Smooth muscle cell (in vitro differentiated cells): ENCODE results near the gene MED15. TPM values are rescaled to one million over a fixed set of nuclear protein-coding genes. Genes with fewer than 3 reads are reported as not detected.

ENCODE experiments used
- DNase-seq: peaks from one replicate; lab custom pipeline; 2025; ENCODE audit not compliant: unreplicated experiment; lab: John Stamatoyannopoulos, UW
- H2AFZ ChIP-seq: fragments of 200-600 bp; sonication (generic); 2 replicates; pipeline ENCODE4 v1.6.0; 2016; ENCODE audit warnings: antibody characterized with exemption, low read depth, mild to moderate bottlenecking
- H3F3A ChIP-seq: fragments of 200-600 bp; sonication (generic); 2 replicates; pipeline ENCODE4 v1.6.0; 2017; ENCODE audit warnings: antibody characterized with exemption, low read depth
- H3K27ac ChIP-seq: fragments of 200-600 bp; sonication (generic); 2 replicates; pipeline ENCODE4 v1.5.1; 2016; ENCODE audit warnings: low read depth, mild to moderate bottlenecking
- H3K27me3 ChIP-seq: fragments of 200-600 bp; sonication (generic); 2 replicates; pipeline ENCODE4 v1.6.1; 2016; ENCODE audit warnings: low read depth, mild to moderate bottlenecking
- H3K36me3 ChIP-seq: fragments of 200-600 bp; sonication (generic); 2 replicates; pipeline ENCODE4 v1.5.1; 2016; ENCODE audit warnings: low read depth
- H3K4me1 ChIP-seq: fragments of 200-600 bp; sonication (generic); 2 replicates; pipeline ENCODE4 v1.5.1; 2016; ENCODE audit warnings: low read depth
- H3K4me2 ChIP-seq: fragments of 200-600 bp; sonication (generic); 2 replicates; pipeline ENCODE4 v1.6.0; 2016; ENCODE audit warnings: mild to moderate bottlenecking
- H3K4me3 ChIP-seq: fragments of 200-600 bp; sonication (generic); 2 replicates; pipeline ENCODE4 v1.5.1; 2016; ENCODE audit warnings: mild to moderate bottlenecking
- H3K79me2 ChIP-seq: fragments of 200-600 bp; sonication (generic); 2 replicates; pipeline ENCODE4 v1.6.0; 2016; ENCODE audit warnings: low read depth, mild to moderate bottlenecking
- H3K9ac ChIP-seq: fragments of 200-600 bp; sonication (generic); 2 replicates; pipeline ENCODE4 v1.6.0; 2016; ENCODE audit warnings: low read depth
- H3K9me3 ChIP-seq: fragments of 200-600 bp; sonication (generic); replicated peaks from 2 replicates; pipeline ENCODE4 v1.5.1; 2016; ENCODE audit warnings: low read depth
- H4K20me1 ChIP-seq: fragments of 200-600 bp; sonication (generic); 2 replicates; pipeline ENCODE4 v1.6.0; 2016; ENCODE audit warnings: low read depth
- CTCF ChIP-seq: fragments of 200-600 bp; sonication (generic); IDR thresholded peaks from 2 replicates; pipeline ENCODE4 v1.5.1; 2017; ENCODE audit warnings: borderline replicate concordance, mild to moderate bottlenecking, antibody characterized with exemption; ENCODE audit not compliant: insufficient read depth, poor library complexity, severe bottlenecking
- WGBS: methylation state at CpG from one replicate; pipeline ENCODE4 v1.1.7; 2016; ENCODE audit warnings: low lambda C conversion rate; 5-methylcytosine and 5-hydroxymethylcytosine counted together
- polyA plus RNA-seq: library from polyadenylated mRNA; unstranded; fragments of >200 nt; fragmentation: Nextera tagmentation; extraction: Ambion mirVana; gene quantifications from 2 replicates; pipeline ENCODE4 v1.2.1, GENCODE V29; 2016
- total RNA-seq: library from RNA; depleted of rRNA; stranded (reverse); fragments of >200 nt; gene quantifications from 2 replicates; pipeline ENCODE4 v1.2.3, GENCODE V29; 2014

MED15 gene
- total and polyA plus RNA-seq, 2 experiments from 2014 or later = 25.3 to 70.5 TPM

DNA sequence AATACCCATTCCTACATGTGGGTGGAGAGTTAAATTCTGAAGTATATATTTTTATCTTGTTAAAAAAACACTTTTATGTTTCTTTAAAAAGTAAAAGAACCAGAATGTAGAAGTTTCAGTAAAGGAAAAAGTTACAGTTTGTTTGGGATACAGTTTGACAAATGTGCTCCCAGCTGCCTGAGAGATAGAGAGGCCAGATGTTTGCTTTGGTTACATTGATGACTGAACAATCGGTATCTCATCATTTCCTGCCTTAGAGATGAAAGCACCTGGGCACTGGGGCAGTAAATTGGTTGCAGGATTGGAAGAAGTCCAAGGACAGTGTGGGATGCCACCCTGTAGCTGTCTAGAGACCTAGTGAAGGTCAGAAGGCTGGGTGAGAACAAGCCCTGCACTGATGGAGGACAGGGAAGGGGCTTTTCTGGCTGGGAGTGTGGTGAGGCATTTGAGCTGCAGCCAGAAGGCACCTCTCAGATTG lies 16.6 kb downstream of the MED15 start:
- H3K4me1 ChIP-seq = peaks cover 23% of the 10 kb centered on the region
- WGBS = 39% methylated on average over 1 of the region's 1 CpG
- no peak for DNase-seq
- peak overlapping the region; percentile 98 for H3K27ac ChIP-seq
- H2AFZ ChIP-seq = no peak overlapping the region
- H3K27me3 ChIP-seq = no peaks in the 10 kb centered on the region
- no peak overlapping the region for H3K9ac ChIP-seq
- H4K20me1 ChIP-seq = peaks cover 100% of the 10 kb centered on the region
- H3K4me2 ChIP-seq = peak overlapping the region; percentile 23
- H3K36me3 ChIP-seq = no peaks in the 10 kb centered on the region
- no peaks in the 10 kb centered on the region for H3K9me3 ChIP-seq
- peaks cover 97% of the 10 kb centered on the region for H3K79me2 ChIP-seq
- peaks cover 48% of the 10 kb centered on the region for H3F3A ChIP-seq
- no peak overlapping the region for H3K4me3 ChIP-seq
- no peak for TF ChIP-seq CTCF

GRCh38 chr22:20525048-20525447 lies 17.6 kb downstream of the MED15 start:
- peak overlapping the region; percentile 98 for H3K27ac ChIP-seq
- H3K79me2 ChIP-seq = peaks cover 97% of the 10 kb centered on the region
- H3F3A ChIP-seq = peaks cover 48% of the 10 kb centered on the region
- peaks cover 96% of the 10 kb centered on the region for H4K20me1 ChIP-seq
- H3K4me1 ChIP-seq = peaks cover 25% of the 10 kb centered on the region
- DNase-seq = no peak
- no peak overlapping the region for H3K4me2 ChIP-seq
- WGBS = 96% methylated on average over 7 of the region's 7 CpGs
- no peaks in the 10 kb centered on the region for H3K27me3 ChIP-seq
- no peak overlapping the region for H2AFZ ChIP-seq
- H3K4me3 ChIP-seq = no peak overlapping the region
- H3K36me3 ChIP-seq = no peaks in the 10 kb centered on the region
- no peak overlapping the region for H3K9ac ChIP-seq
- H3K9me3 ChIP-seq = no peaks in the 10 kb centered on the region
- TF ChIP-seq CTCF = no peak

DNA sequence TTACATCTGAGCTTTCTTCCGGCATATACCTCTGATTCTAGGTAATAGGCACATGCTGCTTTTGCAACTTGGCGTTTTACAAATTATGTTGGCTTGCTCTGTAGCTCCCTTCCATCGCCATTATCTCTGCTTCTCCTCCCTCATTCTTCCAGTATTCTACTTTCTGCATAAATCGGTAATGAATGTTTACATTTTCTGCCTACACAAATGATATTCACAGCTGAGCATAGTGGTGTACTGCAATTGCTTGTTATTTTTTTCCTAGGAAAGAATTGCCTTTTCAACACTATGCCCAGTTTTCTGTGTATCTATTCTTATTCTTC lies 18.9 kb downstream of the MED15 start:
- Histone ChIP-seq H3K4me2 (peak overlapping the region; percentile 78), H4K20me1 (peaks cover 96% of the 10 kb centered on the region)
- DNase-seq = no peak

More for the DNA sequence above, 18.9 kb downstream of the MED15 start:
- Histone ChIP-seq H3K36me3 (no peaks in the 10 kb centered on the region), H2AFZ (no peak overlapping the region), H3K4me3 (no peak overlapping the region), H3F3A (peaks cover 54% of the 10 kb centered on the region), H3K9ac (peak overlapping the region; percentile 57), H3K27me3 (no peaks in the 10 kb centered on the region), H3K27ac (peak overlapping the region; percentile 98), H3K4me1 (peaks cover 37% of the 10 kb centered on the region), H3K79me2 (peaks cover 89% of the 10 kb centered on the region), H3K9me3 (no peaks in the 10 kb centered on the region)
- WGBS = 54% methylated on average over 4 of the region's 4 CpGs
- TF ChIP-seq CTCF = no peak
